Measurements from ENCODE around the gene FBXL3.
"Not testable (repeated sequence)": the region's sequence is repeated elsewhere in the genome, so short reads cannot be mapped to it uniquely, and the experiment has no call there.

The FBXL3 gene

GRCh38 chr13:76971851-76972829 lies 54.8 kb downstream of the FBXL3 start:
- DNase-seq (ENCODE audit: low spot score): no peak
- in situ Hi-C loops (cut with MboI; ENCODE audit: low sequenced_read_pairs, unreplicated experiment): no loop called here
- TF ChIP-seq CTCF (IDR thresholded peaks at IDR 0.05; ENCODE audit: borderline replicate concordance, control extremely low read depth, extremely low read depth, insufficient read depth, missing control alignments): no peak

GRCh38 chr13:76971215-76971614 lies 55.7 kb downstream of the FBXL3 start:
- DNase-seq (ENCODE audit: low spot score): no peak
- no peak for TF ChIP-seq CTCF (IDR thresholded peaks at IDR 0.05; ENCODE audit: borderline replicate concordance, control extremely low read depth, extremely low read depth, insufficient read depth, missing control alignments)
- in situ Hi-C loops (cut with MboI; ENCODE audit: low sequenced_read_pairs, unreplicated experiment): no loop called here

GRCh38 chr13:76969488-76970365 lies 57.2 kb downstream of the FBXL3 start:
- DNase-seq (ENCODE audit: low spot score): no peak
- in situ Hi-C loops (cut with MboI; ENCODE audit: low sequenced_read_pairs, unreplicated experiment): no loop called here
- no peak for TF ChIP-seq CTCF (IDR thresholded peaks at IDR 0.05; ENCODE audit: borderline replicate concordance, control extremely low read depth, extremely low read depth, insufficient read depth, missing control alignments)

DNA sequence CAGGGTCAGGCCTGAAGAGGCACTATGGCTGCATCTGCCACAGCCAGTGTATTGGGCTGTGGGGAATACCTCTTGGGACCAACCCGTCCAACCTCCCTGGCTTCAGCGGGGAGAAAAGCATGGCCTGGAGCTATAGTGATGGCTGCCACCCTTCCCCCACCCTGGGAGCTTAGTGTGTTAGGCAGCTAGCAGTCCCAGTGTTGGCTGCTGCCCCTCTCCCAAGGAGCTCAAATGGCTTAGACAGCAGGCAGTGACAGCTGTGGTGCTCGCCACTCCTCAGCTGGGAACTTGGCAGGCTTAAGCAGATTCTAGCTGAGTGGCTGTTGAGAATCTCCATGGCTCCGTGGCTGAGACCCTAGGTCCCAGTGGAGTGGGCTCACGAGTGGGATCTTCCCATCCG lies 58.9 kb downstream of the FBXL3 start:
- no peak for DNase-seq (ENCODE audit: low spot score)
- in situ Hi-C loops (cut with MboI; ENCODE audit: low sequenced_read_pairs, unreplicated experiment): no loop called here
- no peak for TF ChIP-seq CTCF (IDR thresholded peaks at IDR 0.05; ENCODE audit: borderline replicate concordance, control extremely low read depth, extremely low read depth, insufficient read depth, missing control alignments)

- DNase-seq (ENCODE audit: low spot score): no peak
- no peak for TF ChIP-seq CTCF (IDR thresholded peaks at IDR 0.05; ENCODE audit: borderline replicate concordance, control extremely low read depth, extremely low read depth, insufficient read depth, missing control alignments)
- in situ Hi-C loops (cut with MboI; ENCODE audit: low sequenced_read_pairs, unreplicated experiment): no loop called here
These were observed 59.9 kb downstream of the FBXL3 start for GRCh38 chr13:76967031-76967430.

DNA sequence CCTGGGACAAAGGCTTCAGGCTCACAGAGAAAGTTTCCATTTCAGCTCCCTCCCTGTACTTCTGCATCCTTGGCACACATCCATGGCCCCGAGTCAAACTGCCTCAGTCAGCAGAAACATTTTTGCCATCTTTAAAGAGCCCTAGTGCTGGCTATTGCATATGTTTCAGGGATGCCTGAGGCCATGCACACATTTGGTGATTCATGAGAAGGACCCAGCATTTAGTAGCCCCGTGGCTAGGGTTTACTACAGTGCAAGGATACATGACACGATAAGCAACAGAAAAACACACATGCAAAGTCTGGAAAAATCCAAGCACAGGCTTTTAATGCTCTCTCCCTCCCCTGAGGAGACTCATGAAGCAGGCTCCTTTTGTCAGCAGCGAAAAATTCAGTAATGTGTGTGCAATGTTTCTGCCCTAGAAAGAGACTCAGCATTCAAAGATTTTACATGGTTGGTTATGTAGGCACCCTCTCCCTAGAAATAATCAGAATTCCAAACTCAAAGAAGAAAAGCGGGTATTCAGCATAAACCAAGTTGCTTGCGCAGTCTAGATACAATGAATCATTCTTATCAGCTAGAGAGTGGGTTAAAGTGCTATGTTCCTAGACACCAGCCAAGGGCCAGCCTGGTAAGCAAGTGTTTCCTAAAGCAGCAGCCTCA lies 61.1 kb downstream of the FBXL3 start:
- no peak for TF ChIP-seq CTCF (IDR thresholded peaks at IDR 0.05; ENCODE audit: borderline replicate concordance, control extremely low read depth, extremely low read depth, insufficient read depth, missing control alignments)
- in situ Hi-C loops (cut with MboI; ENCODE audit: low sequenced_read_pairs, unreplicated experiment): no loop called here
- DNase-seq (ENCODE audit: low spot score): no peak

DNA sequence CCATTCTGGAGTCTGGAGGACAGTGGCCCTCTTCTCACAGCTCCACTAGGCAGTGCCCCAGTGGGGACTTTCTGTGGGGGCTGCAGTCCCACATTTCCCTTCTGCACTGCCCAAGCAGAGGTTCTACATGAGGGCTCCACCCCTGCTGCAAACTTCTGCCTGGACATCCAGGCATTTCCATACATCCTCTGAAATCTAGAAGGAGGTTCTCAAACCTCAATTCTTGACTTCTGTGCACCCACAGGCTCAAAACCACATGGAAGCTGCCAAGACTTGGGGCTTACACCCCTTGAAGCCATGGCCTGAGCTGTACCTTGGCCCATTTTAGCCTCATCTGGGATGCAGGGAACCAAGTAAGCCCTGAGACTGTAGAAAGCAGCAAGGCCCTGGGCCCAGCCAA lies 67.2 kb downstream of the FBXL3 start:
- DNase-seq (ENCODE audit: low spot score); in situ Hi-C loops (cut with MboI; ENCODE audit: low sequenced_read_pairs, unreplicated experiment): not testable (repeated sequence)

Measured in GM13976 (cell line).